ENCODE measurements around the gene GNG3.
"Not testable (repeated sequence)": the region's sequence is repeated elsewhere in the genome, so short reads cannot be mapped to it uniquely, and the experiment has no call there.

Gene GNG3

GRCh38 chr11:62688491-62688890, 19.0 kb upstream of the GNG3 start:
- no peak for DNase-seq

DNA sequence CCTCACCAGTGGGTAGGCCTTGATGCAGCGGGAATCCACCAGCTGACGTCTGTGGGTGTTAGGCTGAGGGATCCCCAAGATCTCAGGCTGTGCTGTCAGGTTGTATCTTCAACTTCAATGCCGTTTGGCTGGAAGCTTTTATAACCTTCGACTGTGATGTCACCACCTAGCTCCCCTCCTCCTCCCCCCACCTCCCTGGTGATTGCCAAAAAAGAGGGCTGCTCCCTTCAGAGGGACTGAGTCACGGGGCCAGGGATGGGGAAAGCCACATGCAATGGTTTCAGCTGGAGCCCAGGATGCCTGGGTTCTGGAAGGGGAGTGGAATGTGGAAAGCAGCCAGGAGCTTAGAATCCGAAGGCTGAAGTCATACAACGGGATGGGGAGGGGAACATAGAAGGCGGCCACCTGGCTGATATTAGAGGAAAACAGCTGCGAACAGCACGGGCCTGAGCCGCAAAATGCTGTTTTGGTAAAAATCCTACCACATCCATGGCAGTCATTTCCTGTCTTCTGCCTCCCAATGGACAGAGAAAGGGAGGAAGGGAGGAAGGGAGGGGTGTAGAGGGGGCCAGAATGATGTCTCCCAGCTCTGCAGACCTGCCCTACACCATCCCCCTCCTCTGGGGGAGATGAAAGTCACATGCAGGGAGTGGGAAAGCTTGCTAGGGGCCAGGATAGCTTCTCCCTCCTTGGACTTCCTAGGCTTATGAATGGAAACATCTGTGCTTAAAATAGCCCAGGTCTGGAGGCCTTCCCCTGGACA, 17.9 kb upstream of the GNG3 start, which contains the start of gene LRRN4CL:
LRRN4CL (minus strand) TSS at position 110 of the 763 bp plus-strand sequence. CDS start 1,022 bp downstream, outside the sequence.
- DNase-seq = no peak

- not testable (repeated sequence) for DNase-seq
Observed at GRCh38 chr11:62693624-62694023, 13.9 kb upstream of the GNG3 start.

- peak; percentile 80 to 81 for DNase-seq
Observed at GRCh38 chr11:62694455-62695167, 12.9 kb upstream of the GNG3 start.

DNA sequence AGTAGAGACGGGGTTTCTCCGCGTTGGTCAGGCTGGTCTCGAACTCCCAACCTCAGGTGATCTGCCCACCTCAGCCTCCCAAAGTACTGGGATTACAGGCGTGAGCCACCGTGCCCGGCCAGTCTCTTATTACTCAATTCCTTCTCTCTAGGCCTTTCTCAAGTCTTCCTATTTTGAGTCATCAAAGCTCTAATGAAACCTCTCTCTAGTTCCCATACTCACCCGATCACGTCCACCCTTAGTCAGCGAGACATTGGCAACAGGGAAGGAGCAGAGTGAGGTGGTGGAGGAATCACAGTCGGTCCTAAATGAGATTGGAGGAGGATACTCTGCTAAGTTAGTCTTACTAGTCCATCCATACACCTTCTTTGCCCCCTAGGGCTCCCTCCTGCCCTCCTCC, 5.2 kb upstream of the GNG3 start:
- DNase-seq = no peak

- DNase-seq = not testable (repeated sequence)
Observed at GRCh38 chr11:62703921-62704320, 3.6 kb upstream of the GNG3 start.

GRCh38 chr11:62705413-62705812, 2.1 kb upstream of the GNG3 start:
- no peak for DNase-seq

- DNase-seq = peak; percentile 92 to 95
Observed at GRCh38 chr11:62705880-62706849, 1.3 kb upstream of the GNG3 start.

DNA sequence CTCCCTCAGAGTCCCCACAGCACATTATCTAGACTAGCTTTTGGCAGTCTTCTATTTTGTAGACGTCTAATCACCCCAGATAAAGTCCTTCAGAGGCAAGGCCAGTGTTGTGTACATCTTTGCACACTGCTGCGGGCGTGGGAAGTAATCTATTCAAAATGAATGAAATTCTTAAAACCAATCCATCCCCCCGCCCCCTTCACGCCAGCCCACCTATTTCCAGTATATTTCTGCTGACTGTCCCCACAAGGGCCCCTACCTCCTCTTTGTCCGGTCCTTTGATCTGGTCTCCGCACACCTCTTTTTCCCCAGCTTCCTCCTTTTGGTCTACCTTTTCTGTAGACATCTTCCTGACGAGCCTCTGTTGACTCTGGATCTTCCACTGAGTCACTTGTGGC, 627 bp upstream of the GNG3 start:
- no peak for DNase-seq

GRCh38 chr11:62708392-62708791, 916 bp downstream of the GNG3 start:
- no peak for DNase-seq

DNA sequence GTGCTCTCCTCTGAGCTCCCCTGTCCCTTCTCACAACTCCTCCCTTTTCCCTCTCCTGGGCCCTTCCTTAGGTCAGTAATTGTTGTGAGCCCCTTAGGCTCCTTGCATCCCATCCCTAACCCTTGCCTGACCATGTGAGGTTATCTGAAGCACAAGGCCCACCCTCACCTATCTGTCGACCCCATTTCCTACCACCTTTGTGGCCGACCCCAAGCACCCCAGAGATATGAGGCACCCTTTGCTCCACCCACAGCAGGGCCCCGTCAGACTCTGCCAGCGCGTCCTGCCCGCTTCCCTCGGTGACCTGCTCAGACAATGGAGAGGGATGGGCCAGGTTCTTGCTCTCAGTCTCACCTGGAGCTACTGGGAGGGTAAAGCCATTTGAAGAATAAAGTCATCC, 1.3 kb downstream of the GNG3 start:
- peak; percentile 41 to 46 for DNase-seq

DNA sequence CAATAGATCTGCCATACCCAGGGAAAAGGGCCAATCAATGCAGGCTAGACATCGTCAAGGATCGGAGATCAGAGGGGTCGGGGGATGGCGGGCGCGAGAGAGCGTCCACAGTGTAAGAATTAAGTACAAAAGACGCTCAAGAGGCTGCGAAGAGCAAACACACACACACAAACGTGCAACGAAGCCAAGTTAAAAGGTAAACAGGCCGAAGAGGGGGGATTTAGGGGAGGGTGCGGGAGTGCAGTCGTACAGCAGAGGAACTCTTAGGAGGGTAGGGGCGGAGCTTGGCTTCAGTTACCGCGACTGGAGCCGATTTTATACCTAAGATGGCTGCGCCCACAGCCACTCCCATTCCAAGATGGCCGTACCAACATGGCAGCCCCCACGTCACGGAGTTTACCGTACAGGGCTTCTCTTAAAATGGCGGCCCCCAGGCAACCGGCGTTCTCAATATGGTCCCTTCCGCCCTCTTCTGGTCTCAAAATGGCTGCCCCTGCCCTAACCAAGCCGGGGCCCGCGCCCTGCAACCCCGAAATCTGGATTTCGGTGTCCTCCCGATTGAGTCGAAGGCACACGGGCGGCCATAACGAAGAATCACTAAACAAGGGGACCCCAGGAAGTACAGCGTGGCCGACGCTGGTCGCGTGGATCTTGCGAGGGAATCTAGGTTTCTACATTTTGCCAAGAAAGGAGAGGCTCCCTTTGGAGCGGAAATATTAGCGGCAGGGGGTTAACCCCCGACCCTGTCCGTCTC, 1.9 kb downstream of the GNG3 start:
- DNase-seq = peak; percentile 96

DNA sequence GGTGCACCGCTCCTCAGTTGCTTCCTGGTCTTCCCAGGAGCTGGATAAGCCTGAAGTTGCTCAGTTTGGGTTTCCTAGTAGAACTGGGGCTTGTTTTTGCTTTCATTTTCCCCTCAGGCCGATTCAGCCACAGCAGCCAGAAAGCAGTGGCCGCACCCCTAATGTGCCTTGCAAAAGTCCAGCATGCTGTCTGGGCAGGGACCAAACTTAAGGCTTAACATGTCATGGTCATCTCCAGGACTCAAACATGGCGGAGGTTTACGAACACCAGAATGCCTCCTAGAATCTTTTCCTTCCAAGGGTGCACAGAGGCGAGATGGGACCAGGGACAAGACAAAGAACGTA, 2.5 kb downstream of the GNG3 start:
- peak; percentile 25 to 26 for DNase-seq

- DNase-seq = no peak
Observed at GRCh38 chr11:62712276-62712812, 4.9 kb downstream of the GNG3 start.

GRCh38 chr11:62712861-62713260, 5.4 kb downstream of the GNG3 start:
- DNase-seq = no peak

DNA sequence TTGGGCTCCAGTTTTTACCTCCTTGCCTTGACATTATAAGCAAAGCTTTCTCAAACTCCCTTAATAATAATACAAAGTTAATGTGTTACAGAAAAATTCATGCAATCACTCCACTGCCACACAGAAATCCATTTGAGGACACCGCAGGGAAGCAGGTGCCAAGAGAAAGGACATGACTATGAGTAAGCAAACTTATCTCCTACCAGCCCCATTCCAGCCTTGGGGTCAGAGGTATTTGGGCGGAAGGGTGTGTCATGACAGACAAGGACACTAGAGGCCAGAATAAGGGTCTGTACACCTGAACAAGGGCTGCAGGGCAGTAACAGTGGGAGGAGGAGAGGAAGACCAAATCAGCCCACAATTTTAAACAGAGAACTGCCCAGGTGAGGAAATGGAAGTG, 5.9 kb downstream of the GNG3 start:
- DNase-seq = no peak

DNA sequence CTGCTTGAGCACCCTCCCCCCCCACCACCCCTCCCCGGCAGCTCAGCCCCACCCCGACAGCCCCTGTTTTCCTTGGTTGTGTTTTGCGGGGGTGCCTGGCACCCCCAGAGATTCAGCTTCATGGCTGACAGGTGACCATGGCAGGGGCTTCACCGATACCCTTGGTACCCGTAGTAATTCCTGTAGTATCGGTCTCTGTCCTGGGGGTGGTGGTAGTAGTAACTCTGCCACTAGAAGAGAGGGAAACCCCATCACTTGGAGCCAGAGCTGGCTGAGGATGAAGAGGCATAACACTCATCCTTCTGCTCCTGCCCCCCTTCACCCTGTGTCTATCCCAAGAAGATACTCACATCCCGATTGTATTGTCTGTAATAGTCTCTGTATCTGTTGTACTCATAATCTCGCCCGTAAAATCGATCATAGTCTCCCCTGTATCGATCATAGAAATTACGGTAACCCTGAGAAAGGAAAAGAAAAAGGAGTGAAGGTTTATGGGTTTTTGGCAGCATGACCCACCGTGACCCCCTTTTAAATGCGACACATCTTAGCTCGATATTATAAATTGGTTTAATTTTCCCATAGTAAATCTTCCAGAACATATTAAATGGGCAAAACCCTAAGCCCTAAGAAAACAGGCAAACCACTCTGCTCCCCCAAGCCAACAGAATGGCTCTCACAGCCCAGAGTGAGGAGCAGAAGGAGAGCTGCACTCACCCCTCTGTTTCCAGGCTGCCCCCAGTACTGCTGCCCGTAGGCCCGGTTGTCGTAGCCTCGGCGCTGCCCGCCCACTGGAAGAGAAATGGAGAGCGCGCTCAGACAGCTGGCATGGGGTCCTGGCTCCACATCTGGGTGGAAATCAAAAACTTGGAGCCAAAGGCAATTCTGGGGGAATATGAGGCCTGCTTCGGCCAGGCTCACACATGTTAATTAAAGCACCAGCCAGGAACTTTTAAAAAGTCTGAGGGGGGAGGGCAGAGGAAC, 8.0 kb downstream of the GNG3 start:
- DNase-seq = no peak

DNA sequence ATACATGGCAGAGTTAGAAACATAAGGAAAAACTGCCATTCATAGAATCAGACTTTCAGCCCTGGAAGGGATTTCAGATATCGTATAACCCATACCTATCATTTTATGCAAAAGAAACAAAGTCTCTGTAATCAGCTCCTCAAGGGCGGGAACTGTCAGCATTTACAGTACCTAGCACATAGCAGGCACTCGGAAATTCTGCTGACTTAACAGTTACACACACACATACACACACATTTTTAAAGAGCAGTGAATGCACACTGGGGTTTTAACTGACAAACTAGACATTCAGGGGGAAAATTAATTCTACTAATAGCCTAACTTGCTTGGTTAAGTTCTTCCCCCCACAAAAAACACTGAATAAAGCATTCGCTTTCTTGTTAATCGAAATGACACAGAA, 8.7 kb downstream of the GNG3 start:
- no peak for DNase-seq

GRCh38 chr11:62716816-62717215, 9.3 kb downstream of the GNG3 start:
- no peak for DNase-seq

DNA sequence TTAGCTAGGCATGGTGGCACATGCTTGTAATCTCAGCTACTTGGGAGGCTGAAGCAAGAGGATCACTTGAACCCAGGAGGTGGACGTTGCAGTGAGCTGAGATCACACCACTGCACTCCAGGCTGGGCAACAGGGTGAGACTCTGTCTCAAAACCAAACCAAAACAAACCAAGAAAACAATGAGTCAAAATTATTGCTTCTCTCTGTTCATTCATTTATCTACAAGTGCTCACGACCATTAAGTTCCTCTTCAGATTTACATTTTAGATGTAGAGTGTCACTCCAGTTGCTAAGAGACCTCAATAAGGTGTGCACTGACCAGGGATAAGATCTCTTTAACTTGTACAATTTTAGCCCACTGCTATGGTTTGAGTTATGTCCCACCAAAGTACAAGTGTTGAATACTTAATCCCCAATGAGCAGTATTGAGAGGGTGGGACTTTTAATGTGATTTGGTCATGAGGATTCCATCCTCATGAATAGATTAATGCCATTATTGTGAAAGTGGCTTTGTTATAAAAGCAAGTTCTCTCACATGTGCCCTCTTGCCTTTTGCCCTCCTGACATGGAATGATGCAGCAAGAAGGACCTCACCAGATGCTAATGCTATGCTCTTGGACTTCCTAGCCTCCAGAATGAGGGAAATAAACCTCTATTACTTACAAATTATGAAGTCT, 12.0 kb downstream of the GNG3 start:
- DNase-seq = no peak

Data from activated CD4-positive, alpha-beta T cell treated with anti-CD3 and anti-CD28 coated beads for 4 hours (primary cell).